ENCODE measurements around the gene GTF2A1L.

- TF ChIP-seq, protein P1, sequence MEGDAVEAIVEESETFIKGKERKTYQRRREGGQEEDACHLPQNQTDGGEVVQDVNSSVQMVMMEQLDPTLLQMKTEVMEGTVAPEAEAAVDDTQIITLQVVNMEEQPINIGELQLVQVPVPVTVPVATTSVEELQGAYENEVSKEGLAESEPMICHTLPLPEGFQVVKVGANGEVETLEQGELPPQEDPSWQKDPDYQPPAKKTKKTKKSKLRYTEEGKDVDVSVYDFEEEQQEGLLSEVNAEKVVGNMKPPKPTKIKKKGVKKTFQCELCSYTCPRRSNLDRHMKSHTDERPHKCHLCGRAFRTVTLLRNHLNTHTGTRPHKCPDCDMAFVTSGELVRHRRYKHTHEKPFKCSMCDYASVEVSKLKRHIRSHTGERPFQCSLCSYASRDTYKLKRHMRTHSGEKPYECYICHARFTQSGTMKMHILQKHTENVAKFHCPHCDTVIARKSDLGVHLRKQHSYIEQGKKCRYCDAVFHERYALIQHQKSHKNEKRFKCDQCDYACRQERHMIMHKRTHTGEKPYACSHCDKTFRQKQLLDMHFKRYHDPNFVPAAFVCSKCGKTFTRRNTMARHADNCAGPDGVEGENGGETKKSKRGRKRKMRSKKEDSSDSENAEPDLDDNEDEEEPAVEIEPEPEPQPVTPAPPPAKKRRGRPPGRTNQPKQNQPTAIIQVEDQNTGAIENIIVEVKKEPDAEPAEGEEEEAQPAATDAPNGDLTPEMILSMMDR (IDR thresholded peaks at IDR 0.05; ENCODE audit: low read length): no peak
- TF ChIP-seq EZH2 (IDR thresholded peaks at IDR 0.05; ENCODE audit: borderline replicate concordance, low read length): no peak
These were observed 10.2 kb upstream of the GTF2A1L start for GRCh38 chr2:48607307-48608014.
